ENCODE results near the gene MPZL2.

The MPZL2 gene

DNA sequence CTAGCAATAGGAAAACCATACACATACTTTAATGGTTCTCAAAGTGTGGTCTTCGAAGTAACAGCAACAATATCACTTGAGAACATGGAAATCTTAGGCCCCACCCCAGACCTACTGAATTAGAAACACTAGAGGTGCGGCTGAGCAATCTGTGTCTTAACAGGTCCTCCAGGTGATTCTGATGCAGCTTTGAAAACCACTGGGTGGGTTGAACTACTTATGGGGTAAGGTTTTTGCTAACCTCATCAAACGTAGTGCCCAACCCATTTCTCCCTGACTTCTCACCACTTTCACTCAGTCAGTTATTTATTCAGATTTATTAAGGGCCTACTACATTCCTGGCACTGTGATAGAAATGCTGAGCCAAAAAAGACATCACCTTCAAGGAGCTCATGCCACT lies 3.7 kb downstream of the MPZL2 start:
- H3K9me3 Mint-ChIP-seq, result peaks cover 6% of the 10 kb centered on the region
- H3K36me3 Mint-ChIP-seq (ENCODE audit: low read depth), result no peaks in the 10 kb centered on the region
- H3K4me3 Mint-ChIP-seq, result no peak overlapping the region
- peaks cover 21% of the 10 kb centered on the region for H3K4me1 Mint-ChIP-seq
- H3K27me3 Mint-ChIP-seq (ENCODE audit: low read depth, poor library complexity), result peaks cover 97% of the 10 kb centered on the region
- TF ChIP-seq, protein P1, sequence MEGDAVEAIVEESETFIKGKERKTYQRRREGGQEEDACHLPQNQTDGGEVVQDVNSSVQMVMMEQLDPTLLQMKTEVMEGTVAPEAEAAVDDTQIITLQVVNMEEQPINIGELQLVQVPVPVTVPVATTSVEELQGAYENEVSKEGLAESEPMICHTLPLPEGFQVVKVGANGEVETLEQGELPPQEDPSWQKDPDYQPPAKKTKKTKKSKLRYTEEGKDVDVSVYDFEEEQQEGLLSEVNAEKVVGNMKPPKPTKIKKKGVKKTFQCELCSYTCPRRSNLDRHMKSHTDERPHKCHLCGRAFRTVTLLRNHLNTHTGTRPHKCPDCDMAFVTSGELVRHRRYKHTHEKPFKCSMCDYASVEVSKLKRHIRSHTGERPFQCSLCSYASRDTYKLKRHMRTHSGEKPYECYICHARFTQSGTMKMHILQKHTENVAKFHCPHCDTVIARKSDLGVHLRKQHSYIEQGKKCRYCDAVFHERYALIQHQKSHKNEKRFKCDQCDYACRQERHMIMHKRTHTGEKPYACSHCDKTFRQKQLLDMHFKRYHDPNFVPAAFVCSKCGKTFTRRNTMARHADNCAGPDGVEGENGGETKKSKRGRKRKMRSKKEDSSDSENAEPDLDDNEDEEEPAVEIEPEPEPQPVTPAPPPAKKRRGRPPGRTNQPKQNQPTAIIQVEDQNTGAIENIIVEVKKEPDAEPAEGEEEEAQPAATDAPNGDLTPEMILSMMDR (IDR thresholded peaks at IDR 0.05), result no peak
- H3K27ac Mint-ChIP-seq, result no peak overlapping the region
- no peak for DNase-seq

DNA sequence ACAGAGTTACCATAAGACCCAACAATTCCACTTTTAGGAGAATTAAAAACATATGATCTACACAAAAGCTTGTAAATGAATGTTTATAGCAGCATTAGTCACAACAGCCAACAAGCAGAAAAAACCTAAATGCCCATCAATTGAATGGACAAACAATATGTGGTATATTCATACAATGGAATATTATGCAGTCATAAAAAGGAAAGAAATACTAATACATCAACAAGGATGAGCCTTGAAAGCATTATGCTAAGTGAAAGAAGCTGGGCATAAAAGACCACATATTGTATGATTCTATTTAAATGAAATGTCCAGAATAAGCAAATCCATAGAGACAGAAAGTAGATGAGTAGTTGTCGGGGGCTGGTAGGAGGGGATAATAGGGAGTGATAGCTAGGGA lies 5.0 kb downstream of the MPZL2 start:
- H3K9me3 Mint-ChIP-seq, result peaks cover 10% of the 10 kb centered on the region
- TF ChIP-seq, protein P1 (IDR thresholded peaks at IDR 0.05), result no peak
- peaks cover 97% of the 10 kb centered on the region for H3K27me3 Mint-ChIP-seq (ENCODE audit: low read depth, poor library complexity)
- no peak overlapping the region for H3K4me3 Mint-ChIP-seq
- DNase-seq, result no peak
- no peaks in the 10 kb centered on the region for H3K36me3 Mint-ChIP-seq (ENCODE audit: low read depth)
- H3K27ac Mint-ChIP-seq, result no peak overlapping the region
- H3K4me1 Mint-ChIP-seq, result peaks cover 8% of the 10 kb centered on the region

DNA sequence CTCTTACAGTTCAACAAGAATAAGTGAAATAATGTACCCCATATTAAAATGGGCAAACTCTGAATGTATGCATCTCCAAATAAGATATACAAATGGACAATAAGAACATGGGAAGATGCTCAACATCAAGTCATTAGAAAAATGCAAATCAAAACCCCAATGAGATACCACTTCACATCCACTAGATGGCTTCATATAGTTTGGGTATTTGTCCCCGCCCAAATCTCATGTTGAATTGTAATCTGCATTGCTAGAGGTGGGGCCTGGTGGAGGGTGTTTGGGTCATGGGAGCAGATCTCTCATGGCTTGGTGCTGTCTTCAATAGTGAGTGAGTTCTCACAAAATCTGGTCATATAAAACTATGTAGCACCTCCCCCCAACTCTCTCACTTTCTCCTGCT lies 5.7 kb downstream of the MPZL2 start:
- TF ChIP-seq, protein P1 (IDR thresholded peaks at IDR 0.05), result no peak
- no peak for DNase-seq
- peaks cover 1% of the 10 kb centered on the region for H3K4me1 Mint-ChIP-seq
- H3K27ac Mint-ChIP-seq, result no peak overlapping the region
- H3K27me3 Mint-ChIP-seq (ENCODE audit: low read depth, poor library complexity), result peaks cover 97% of the 10 kb centered on the region
- no peak overlapping the region for H3K4me3 Mint-ChIP-seq
- peaks cover 11% of the 10 kb centered on the region for H3K9me3 Mint-ChIP-seq
- H3K36me3 Mint-ChIP-seq (ENCODE audit: low read depth), result no peaks in the 10 kb centered on the region

DNA sequence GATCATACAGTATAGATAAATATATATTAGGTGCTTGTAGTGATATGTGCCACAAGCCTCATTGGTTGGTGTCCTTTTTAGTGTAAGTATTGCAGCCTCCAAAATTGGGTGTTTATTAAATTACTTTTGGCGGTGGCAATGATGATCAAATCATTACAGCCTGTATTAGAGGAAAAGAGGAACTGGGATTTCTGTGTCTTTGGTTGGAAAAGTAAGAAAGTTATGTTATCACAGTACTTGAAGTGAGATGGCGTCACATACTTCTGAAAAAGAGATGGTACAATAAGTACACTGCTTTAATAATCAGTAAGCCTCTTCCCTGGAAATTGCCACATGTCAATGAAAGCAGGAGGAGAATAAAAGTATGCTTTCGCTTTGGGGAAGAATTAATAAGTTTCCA lies 11.4 kb downstream of the MPZL2 start:
- Mint-ChIP-seq H3K9me3 (peaks cover 38% of the 10 kb centered on the region), H3K4me3 (peak overlapping the region; percentile 97), H3K27ac (no peak overlapping the region), H3K27me3 (ENCODE audit: low read depth, poor library complexity) (peaks cover 94% of the 10 kb centered on the region), H3K4me1 (peaks cover 11% of the 10 kb centered on the region), H3K36me3 (ENCODE audit: low read depth) (peaks cover 22% of the 10 kb centered on the region)
- DNase-seq, result no peak
- TF ChIP-seq, protein P1 (IDR thresholded peaks at IDR 0.05), result no peak

DNA sequence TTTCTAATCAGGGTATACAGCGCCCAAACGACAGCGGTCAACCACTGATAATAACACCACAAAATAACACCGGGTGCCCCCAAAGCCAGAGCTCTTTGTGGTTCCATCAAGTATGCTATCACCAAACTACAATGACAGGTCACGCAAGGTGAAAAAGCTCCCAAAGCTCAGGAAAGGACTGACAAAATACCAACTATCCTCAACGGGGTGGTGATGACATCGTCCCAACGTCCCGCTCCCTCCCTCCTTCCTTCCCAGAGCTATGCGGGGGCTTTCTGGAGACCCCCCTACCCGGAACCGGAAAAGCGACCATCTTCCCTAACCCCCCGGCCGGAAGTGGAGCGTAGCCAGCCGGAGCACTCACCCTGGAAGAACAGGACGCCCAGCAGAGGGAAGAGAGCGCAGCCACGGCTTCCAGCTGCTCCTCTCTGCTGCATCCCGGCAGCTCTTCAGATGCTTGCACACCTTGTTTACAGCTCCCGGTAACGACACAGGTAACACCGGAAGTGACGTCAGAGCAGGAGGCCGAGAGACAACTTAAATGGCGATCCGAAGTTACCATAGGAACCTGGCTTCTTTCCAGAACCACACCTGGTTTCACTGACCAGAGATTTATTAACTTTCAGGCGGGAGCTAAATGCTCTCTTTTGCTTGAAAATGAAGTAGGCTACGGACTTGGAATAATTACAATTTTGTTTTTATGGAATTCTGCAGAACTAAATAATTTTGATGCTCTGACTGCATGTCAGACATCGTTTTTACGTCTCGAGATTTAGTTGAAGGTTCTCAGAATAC lies 12.0 kb downstream of the MPZL2 start, which contains the start of gene MPZL3:
Gene MPZL3 (minus strand): TSS at position 508 of the 795 bp plus-strand sequence. CDS start 71 bp downstream, at position 437.
- H3K4me3 Mint-ChIP-seq, result peak within 1 kb of the TSS; percentile 97
- H3K27ac Mint-ChIP-seq, result peak within 1 kb of the TSS; percentile 100
- TF ChIP-seq, protein P1 (IDR thresholded peaks at IDR 0.05), result no peak
- H3K27me3 Mint-ChIP-seq (ENCODE audit: low read depth, poor library complexity), result peaks cover 95% of the 10 kb centered on the region
- DNase-seq, result peak; percentile 60
- H3K4me1 Mint-ChIP-seq, result peaks cover 11% of the 10 kb centered on the region
- H3K36me3 Mint-ChIP-seq (ENCODE audit: low read depth), result peaks cover 22% of the 10 kb centered on the region
- peaks cover 38% of the 10 kb centered on the region for H3K9me3 Mint-ChIP-seq

DNA sequence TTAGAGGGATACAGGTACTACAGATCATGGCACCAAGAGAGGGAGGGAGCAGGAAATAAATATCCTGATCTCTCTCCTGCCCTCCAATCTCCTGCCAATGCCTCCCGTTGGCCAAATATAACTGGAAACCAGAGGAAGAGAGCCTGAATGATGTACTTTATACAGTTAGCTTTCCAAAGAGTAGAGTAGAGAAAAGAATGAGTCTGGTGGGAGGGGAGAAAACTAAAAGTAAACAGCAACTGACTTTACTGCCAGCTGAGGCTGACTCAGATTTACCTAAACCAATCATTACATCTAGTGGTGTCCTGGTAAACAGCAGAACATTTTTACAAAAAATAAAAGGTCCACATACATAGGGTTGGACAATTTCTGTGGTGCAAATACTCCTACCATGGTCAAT lies 17.1 kb downstream of the MPZL2 start:
- TF ChIP-seq, protein P1 (IDR thresholded peaks at IDR 0.05), result no peak
- H3K27me3 Mint-ChIP-seq (ENCODE audit: low read depth, poor library complexity), result peaks cover 92% of the 10 kb centered on the region
- H3K9me3 Mint-ChIP-seq, result peaks cover 22% of the 10 kb centered on the region

More for the DNA sequence above, 17.1 kb downstream of the MPZL2 start:
- no peak overlapping the region for H3K27ac Mint-ChIP-seq
- H3K4me1 Mint-ChIP-seq, result peaks cover 4% of the 10 kb centered on the region
- no peak overlapping the region for H3K4me3 Mint-ChIP-seq
- H3K36me3 Mint-ChIP-seq (ENCODE audit: low read depth), result peaks cover 13% of the 10 kb centered on the region
- no peak for DNase-seq
